Measurements from ENCODE around the gene TNFSF8.

TNFSF8 gene

GRCh38 chr9:114921171-114921570 lies 9.2 kb downstream of the TNFSF8 start:
- in situ Hi-C loops (cut with MboI; ENCODE audit: low sequenced_read_pairs, unreplicated experiment), result no loop called here
- TF ChIP-seq, protein P1, sequence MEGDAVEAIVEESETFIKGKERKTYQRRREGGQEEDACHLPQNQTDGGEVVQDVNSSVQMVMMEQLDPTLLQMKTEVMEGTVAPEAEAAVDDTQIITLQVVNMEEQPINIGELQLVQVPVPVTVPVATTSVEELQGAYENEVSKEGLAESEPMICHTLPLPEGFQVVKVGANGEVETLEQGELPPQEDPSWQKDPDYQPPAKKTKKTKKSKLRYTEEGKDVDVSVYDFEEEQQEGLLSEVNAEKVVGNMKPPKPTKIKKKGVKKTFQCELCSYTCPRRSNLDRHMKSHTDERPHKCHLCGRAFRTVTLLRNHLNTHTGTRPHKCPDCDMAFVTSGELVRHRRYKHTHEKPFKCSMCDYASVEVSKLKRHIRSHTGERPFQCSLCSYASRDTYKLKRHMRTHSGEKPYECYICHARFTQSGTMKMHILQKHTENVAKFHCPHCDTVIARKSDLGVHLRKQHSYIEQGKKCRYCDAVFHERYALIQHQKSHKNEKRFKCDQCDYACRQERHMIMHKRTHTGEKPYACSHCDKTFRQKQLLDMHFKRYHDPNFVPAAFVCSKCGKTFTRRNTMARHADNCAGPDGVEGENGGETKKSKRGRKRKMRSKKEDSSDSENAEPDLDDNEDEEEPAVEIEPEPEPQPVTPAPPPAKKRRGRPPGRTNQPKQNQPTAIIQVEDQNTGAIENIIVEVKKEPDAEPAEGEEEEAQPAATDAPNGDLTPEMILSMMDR (IDR thresholded peaks at IDR 0.05; ENCODE audit: borderline replicate concordance, control extremely low read depth, extremely low read depth, insufficient read depth, missing control alignments), result no peak
- no peak for DNase-seq (ENCODE audit: low spot score)

DNA sequence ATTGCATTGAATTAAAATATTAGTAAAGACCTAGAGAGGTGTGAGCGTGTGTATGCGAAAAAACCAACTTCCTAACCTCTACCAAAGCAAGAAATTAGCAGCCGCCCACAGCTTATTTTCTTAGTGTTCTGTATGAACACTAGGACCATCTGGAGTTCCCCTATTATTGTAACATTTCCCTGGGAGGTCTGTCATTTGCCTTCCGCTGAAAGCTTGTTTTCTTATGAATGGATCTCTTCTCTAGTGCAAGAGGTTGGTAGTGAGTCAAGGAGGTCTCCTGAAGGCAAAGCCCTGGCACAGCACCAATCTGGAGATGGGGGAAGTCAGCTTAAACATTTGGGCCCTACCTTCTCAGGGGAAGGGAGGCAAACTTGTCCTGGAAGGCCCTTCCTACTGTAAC lies 10.8 kb downstream of the TNFSF8 start:
- DNase-seq (ENCODE audit: low spot score), result no peak
- TF ChIP-seq, protein P1 (IDR thresholded peaks at IDR 0.05; ENCODE audit: borderline replicate concordance, control extremely low read depth, extremely low read depth, insufficient read depth, missing control alignments), result no peak
- in situ Hi-C loops (cut with MboI; ENCODE audit: low sequenced_read_pairs, unreplicated experiment), result no loop called here

DNA sequence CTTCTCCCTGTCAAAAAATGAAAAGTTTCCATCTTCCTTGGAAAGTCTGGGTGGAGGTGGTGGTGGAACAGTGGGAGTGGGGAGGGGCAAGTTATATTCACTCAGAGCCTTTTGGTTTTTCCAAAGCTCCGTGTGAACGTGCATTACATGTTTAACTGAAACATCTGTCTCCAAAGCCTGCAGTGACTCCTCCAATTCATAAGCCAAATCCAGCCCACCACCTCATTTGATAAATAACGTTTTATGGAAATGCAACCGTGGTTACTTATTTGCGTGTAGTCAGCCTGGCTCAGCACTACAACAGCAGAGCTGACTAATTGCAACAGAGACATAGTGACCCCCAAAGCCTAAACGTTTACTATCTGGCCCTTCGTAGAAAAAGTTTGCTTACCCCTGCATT lies 13.9 kb downstream of the TNFSF8 start:
- no peak for DNase-seq (ENCODE audit: low spot score)
- in situ Hi-C loops (cut with MboI; ENCODE audit: low sequenced_read_pairs, unreplicated experiment), result no loop called here
- TF ChIP-seq, protein P1 (IDR thresholded peaks at IDR 0.05; ENCODE audit: borderline replicate concordance, control extremely low read depth, extremely low read depth, insufficient read depth, missing control alignments), result no peak

GRCh38 chr9:114914139-114914538 lies 16.3 kb downstream of the TNFSF8 start:
- no peak for DNase-seq (ENCODE audit: low spot score)
- in situ Hi-C loops (cut with MboI; ENCODE audit: low sequenced_read_pairs, unreplicated experiment), result no loop called here
- TF ChIP-seq, protein P1 (IDR thresholded peaks at IDR 0.05; ENCODE audit: borderline replicate concordance, control extremely low read depth, extremely low read depth, insufficient read depth, missing control alignments), result peak; percentile 14

- TF ChIP-seq, protein P1 (IDR thresholded peaks at IDR 0.05; ENCODE audit: borderline replicate concordance, control extremely low read depth, extremely low read depth, insufficient read depth, missing control alignments), result no peak
- DNase-seq (ENCODE audit: low spot score), result no peak
- in situ Hi-C loops (cut with MboI; ENCODE audit: low sequenced_read_pairs, unreplicated experiment), result no loop called here
Observed at GRCh38 chr9:114913656-114914055, 16.7 kb downstream of the TNFSF8 start.

- in situ Hi-C loops (cut with MboI; ENCODE audit: low sequenced_read_pairs, unreplicated experiment), result no loop called here
- no peak for DNase-seq (ENCODE audit: low spot score)
- TF ChIP-seq, protein P1 (IDR thresholded peaks at IDR 0.05; ENCODE audit: borderline replicate concordance, control extremely low read depth, extremely low read depth, insufficient read depth, missing control alignments), result no peak
Observed at GRCh38 chr9:114913217-114913616, 17.2 kb downstream of the TNFSF8 start.
